ENCODE results near the gene DNAH2.

The DNAH2 gene

GRCh38 chr17:7677388-7678067 is 40.0 kb upstream of the DNAH2 start:
- DNase-seq (ENCODE audit: low read depth in 2 of 2), result no peak
- TF ChIP-seq CTCF (IDR thresholded peaks at IDR 0.05; ENCODE audit: low read depth, low read length), result no peak
- no peak overlapping the region for H3K4me3 ChIP-seq (replicated peaks in 1 of 2; ENCODE audit: low read depth in 2 of 2, low read length in 2 of 2)

DNA sequence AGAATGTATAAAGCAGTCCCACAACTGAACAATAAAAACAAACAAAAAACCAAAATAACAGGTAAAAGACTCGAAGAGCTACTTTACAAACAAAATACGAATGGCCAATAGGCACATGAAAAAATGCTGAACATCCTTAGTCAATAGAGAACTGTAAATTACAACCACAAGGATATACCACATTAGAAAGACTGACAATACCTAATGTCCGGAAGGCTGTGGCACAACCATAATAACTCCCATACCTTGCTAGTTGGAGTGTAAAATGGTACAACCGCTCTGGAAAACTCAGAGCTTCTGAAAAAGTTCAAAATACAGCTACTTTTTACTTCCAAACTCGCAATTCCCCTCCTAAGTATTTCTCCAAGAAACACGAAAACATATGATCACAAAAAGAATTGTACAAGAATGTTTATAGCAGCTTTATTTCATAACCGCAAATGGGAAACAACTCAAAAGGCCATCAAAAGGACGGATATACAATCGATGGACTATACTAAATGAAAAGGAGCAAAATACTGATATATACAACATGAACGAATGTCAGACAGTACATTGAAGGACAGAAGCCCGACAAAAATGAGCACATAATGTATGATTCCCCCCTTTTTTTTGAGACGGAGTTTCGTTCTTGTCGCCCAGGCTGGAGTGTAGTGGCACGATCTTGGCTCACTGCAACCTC is 32.6 kb upstream of the DNAH2 start:
- peak in 1 of 2 donors; percentile 9 for DNase-seq (ENCODE audit: low read depth in 2 of 2)
- no peak for TF ChIP-seq CTCF (IDR thresholded peaks at IDR 0.05; ENCODE audit: low read depth, low read length)

GRCh38 chr17:7685533-7686221 is 31.9 kb upstream of the DNAH2 start:
- peak; percentile 96 for DNase-seq (ENCODE audit: low read depth in 2 of 2)
- peak overlapping the region; percentile 71 to 90 for H3K4me3 ChIP-seq (replicated peaks in 1 of 2; ENCODE audit: low read depth in 2 of 2, low read length in 2 of 2)
- no peak for TF ChIP-seq CTCF (IDR thresholded peaks at IDR 0.05; ENCODE audit: low read depth, low read length)

More for the DNA sequence above, 32.6 kb upstream of the DNAH2 start:
- peak overlapping the region; percentile 71 to 90 for H3K4me3 ChIP-seq (replicated peaks in 1 of 2; ENCODE audit: low read depth in 2 of 2, low read length in 2 of 2)

DNA sequence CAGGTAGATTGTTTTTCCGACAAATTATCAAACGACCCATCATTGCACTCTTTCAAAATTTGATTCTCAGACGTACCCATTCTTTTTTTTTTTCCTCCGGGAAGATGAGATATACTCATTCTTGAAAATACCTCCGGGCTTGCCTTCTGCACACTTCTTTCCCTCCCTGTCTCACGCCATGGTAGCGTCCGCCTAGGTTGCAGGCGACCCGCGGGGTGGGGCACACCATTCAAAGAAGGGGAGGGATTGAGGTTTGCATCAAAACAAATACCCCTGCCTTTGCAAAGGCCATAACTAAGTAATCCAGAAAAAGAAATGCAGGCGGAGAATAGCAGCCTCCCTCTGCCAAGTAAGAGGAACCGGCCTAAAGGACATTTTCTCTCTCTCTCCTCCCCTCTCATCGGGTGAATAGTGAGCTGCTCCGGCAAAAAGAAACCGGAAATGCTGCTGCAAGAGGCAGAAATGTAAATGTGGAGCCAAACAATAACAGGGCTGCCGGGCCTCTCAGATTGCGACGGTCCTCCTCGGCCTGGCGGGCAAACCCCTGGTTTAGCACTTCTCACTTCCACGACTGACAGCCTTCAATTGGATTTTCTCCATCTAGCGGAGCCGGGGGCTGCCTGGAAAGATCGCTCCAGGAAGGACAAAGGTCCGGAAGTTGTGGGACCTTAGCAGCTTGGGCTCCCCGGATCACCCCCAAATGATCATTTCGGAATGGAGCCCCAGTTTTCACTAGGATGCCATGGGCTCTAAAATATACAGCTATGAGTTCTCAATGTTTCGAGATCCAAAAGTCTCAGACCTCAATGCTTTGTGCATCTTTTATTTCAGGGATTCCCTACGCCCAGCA is 31.1 kb upstream of the DNAH2 start:
- peak in 1 of 2 donors; percentile 93 for DNase-seq (ENCODE audit: low read depth in 2 of 2)
- peak overlapping the region; percentile 71 to 90 for H3K4me3 ChIP-seq (replicated peaks in 1 of 2; ENCODE audit: low read depth in 2 of 2, low read length in 2 of 2)
- TF ChIP-seq CTCF (IDR thresholded peaks at IDR 0.05; ENCODE audit: low read depth, low read length), result no peak

- DNase-seq (ENCODE audit: low read depth in 2 of 2), result peak; percentile 94
- H3K4me3 ChIP-seq (replicated peaks in 1 of 2; ENCODE audit: low read depth in 2 of 2, low read length in 2 of 2), result peak within 1 kb of the TSS; percentile 71 to 90
- peak; percentile 12 for TF ChIP-seq CTCF (IDR thresholded peaks at IDR 0.05; ENCODE audit: low read depth, low read length)
Observed at GRCh38 chr17:7687072-7687907, 30.3 kb upstream of the DNAH2 start, which contains the start of gene TP53. TSS of gene TP53 (minus strand) at chr17:7687490. CDS start at chr17:7676594, 10,896 bp downstream.
